SK-N-SH treated with all-trans-retinoic acid at 6 μM for 48 hours (cell line): ENCODE results near the gene UBL4B.

Experiments
- ATAC-seq: fragments of 200-7000 bp; cut with Tn5 transposase; 3 replicates; pipeline ENCODE4 v1.9.1; 2020; ENCODE audit warnings: mild to moderate bottlenecking, moderate library complexity
- ARNTL ChIP-seq: fragments of 450-650 bp; formaldehyde crosslinking; IDR thresholded peaks from 2 replicates; pipeline ENCODE4 v1.5.0; 2020; ENCODE audit warnings: low read depth, mild to moderate bottlenecking, moderate library complexity, borderline replicate concordance
- BACH2 ChIP-seq: fragments of 250-450 bp; sonication (Bioruptor Pico); IDR thresholded peaks from 2 replicates; pipeline ENCODE4 v1.9.0; 2021; ENCODE audit warnings: mild to moderate bottlenecking, borderline replicate concordance
- CSDC2 ChIP-seq: fragments of 250-450 bp; sonication (Bioruptor Pico); IDR thresholded peaks from 2 replicates; pipeline ENCODE4 v1.5.0; 2020; ENCODE audit warnings: mild to moderate bottlenecking, moderate library complexity
- CSRNP3 ChIP-seq: fragments of 250-450 bp; sonication (Bioruptor Pico); IDR thresholded peaks from 2 replicates; pipeline ENCODE4 v1.5.1; 2021; ENCODE audit warnings: mild to moderate bottlenecking, moderate library complexity
- ESRRG ChIP-seq: fragments of 250-450 bp; sonication (Bioruptor Pico); IDR thresholded peaks from 2 replicates; pipeline ENCODE4 v1.6.1; 2021; ENCODE audit warnings: mild to moderate bottlenecking
- GLIS3 ChIP-seq: fragments of 250-450 bp; sonication (Bioruptor Pico); IDR thresholded peaks from 2 replicates; pipeline ENCODE4 v1.5.0; 2020; ENCODE audit warnings: mild to moderate bottlenecking, moderate library complexity
- OSR1 ChIP-seq: fragments of 250-450 bp; sonication (Bioruptor Pico); IDR thresholded peaks from 2 replicates; pipeline ENCODE4 v1.8.0; 2022; ENCODE audit warnings: moderate library complexity, mild to moderate bottlenecking, inconsistent platforms
- PATZ1 ChIP-seq: fragments of 250-450 bp; sonication (Bioruptor Pico); IDR thresholded peaks from 2 replicates; pipeline ENCODE4 v1.8.0; 2020; ENCODE audit warnings: mild to moderate bottlenecking, moderate library complexity, borderline replicate concordance
- PPARA ChIP-seq: fragments of 250-450 bp; sonication (Bioruptor Pico); IDR thresholded peaks from 2 replicates; pipeline ENCODE4 v1.5.0; 2020; ENCODE audit warnings: mild to moderate bottlenecking, borderline replicate concordance
- RARB ChIP-seq: fragments of 250-450 bp; sonication (Bioruptor Pico); IDR thresholded peaks from 2 replicates; pipeline ENCODE4 v1.8.0; 2021; ENCODE audit warnings: mild to moderate bottlenecking, moderate library complexity
- SNAI2 ChIP-seq: fragments of 250-450 bp; sonication (Bioruptor Pico); IDR thresholded peaks from 2 replicates; pipeline ENCODE4 v1.5.0; 2020; ENCODE audit warnings: mild to moderate bottlenecking, moderate library complexity
- TCF4 ChIP-seq: fragments of 250-450 bp; sonication (Bioruptor Pico); IDR thresholded peaks from 2 replicates; pipeline ENCODE4 v1.8.0; 2021; ENCODE audit warnings: mild to moderate bottlenecking, moderate library complexity, borderline replicate concordance
- TOX ChIP-seq: fragments of 250-450 bp; sonication (Bioruptor Pico); IDR thresholded peaks from 2 replicates; pipeline ENCODE4 v1.8.0; 2021; ENCODE audit warnings: mild to moderate bottlenecking, moderate library complexity, borderline replicate concordance
- ZC3H10 ChIP-seq: fragments of 250-450 bp; sonication (Bioruptor Pico); IDR thresholded peaks from 2 replicates; pipeline ENCODE4 v1.5.1; 2021; ENCODE audit warnings: mild to moderate bottlenecking, moderate library complexity
- ZFP3 ChIP-seq: fragments of 250-450 bp; sonication (Bioruptor Pico); IDR thresholded peaks from 2 replicates; pipeline ENCODE4 v1.5.0; 2020; ENCODE audit warnings: mild to moderate bottlenecking, moderate library complexity
- ZFP30 ChIP-seq: fragments of 450-650 bp; formaldehyde crosslinking; IDR thresholded peaks from 2 replicates; pipeline ENCODE4 v1.5.0; 2022; ENCODE audit warnings: mild to moderate bottlenecking, moderate library complexity
- ZNF565 ChIP-seq: fragments of 450-650 bp; formaldehyde crosslinking; conservative IDR thresholded peaks from 2 replicates; pipeline ENCODE4 v1.5.0; 2020; ENCODE audit warnings: low read depth, mild to moderate bottlenecking, moderate library complexity
- ZNF70 ChIP-seq: fragments of 450-650 bp; formaldehyde crosslinking; IDR thresholded peaks from 2 replicates; pipeline ENCODE4 v1.5.0; 2020; ENCODE audit warnings: mild to moderate bottlenecking, moderate library complexity
- ZNF8 ChIP-seq: fragments of 450-650 bp; formaldehyde crosslinking; IDR thresholded peaks from 2 replicates; pipeline ENCODE4 v1.5.0; 2020; ENCODE audit warnings: mild to moderate bottlenecking, moderate library complexity
- TF ChIP-seq, protein P1 (sequence below): fragments of 250-450 bp; sonication (Bioruptor Pico); IDR thresholded peaks from 2 replicates; pipeline ENCODE4 v1.8.0; 2021; ENCODE audit warnings: low read depth, mild to moderate bottlenecking, moderate library complexity, borderline replicate concordance
- TF ChIP-seq, protein P2 (sequence below): fragments of 250-450 bp; sonication (Bioruptor Pico); IDR thresholded peaks from 2 replicates; pipeline ENCODE4 v1.5.0; 2020; ENCODE audit warnings: mild to moderate bottlenecking, moderate library complexity
- TF ChIP-seq, protein P3 (sequence below): fragments of 250-450 bp; sonication (Bioruptor Pico); IDR thresholded peaks from 2 replicates; pipeline ENCODE4 v1.5.1; 2020; ENCODE audit warnings: low read depth, mild to moderate bottlenecking, moderate library complexity

The UBL4B gene

GRCh38 chr1:110068646-110069403, 43.4 kb upstream of the UBL4B start:
- ATAC-seq = no peak; the same call in 2 of the 3 replicates
- no peak for TF ChIP-seq ARNTL (CRISPR knock-in tag)
- TF ChIP-seq BACH2 (CRISPR knock-in tag) = no peak
- TF ChIP-seq PATZ1 (CRISPR knock-in tag) = no peak
- TF ChIP-seq TOX (CRISPR knock-in tag) = no peak
- no peak for TF ChIP-seq SNAI2
- no peak for TF ChIP-seq GLIS3
- no peak for TF ChIP-seq ZNF8
- TF ChIP-seq ZNF70 (CRISPR knock-in tag) = no peak
- no peak for TF ChIP-seq ESRRG
- TF ChIP-seq RARB (CRISPR knock-in tag) = no peak
- no peak for TF ChIP-seq ZFP3 (CRISPR knock-in tag)
- TF ChIP-seq TCF4 = no peak
- TF ChIP-seq CSDC2 (CRISPR knock-in tag) = no peak
- TF ChIP-seq, protein P1, sequence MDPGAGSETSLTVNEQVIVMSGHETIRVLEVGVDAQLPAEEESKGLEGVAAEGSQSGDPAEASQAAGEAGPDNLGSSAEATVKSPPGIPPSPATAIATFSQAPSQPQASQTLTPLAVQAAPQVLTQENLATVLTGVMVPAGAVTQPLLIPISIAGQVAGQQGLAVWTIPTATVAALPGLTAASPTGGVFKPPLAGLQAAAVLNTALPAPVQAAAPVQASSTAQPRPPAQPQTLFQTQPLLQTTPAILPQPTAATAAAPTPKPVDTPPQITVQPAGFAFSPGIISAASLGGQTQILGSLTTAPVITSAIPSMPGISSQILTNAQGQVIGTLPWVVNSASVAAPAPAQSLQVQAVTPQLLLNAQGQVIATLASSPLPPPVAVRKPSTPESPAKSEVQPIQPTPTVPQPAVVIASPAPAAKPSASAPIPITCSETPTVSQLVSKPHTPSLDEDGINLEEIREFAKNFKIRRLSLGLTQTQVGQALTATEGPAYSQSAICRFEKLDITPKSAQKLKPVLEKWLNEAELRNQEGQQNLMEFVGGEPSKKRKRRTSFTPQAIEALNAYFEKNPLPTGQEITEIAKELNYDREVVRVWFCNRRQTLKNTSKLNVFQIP = no peak
- no peak for TF ChIP-seq CSRNP3
- no peak for TF ChIP-seq OSR1 (CRISPR knock-in tag)
- TF ChIP-seq ZNF565 (CRISPR knock-in tag) = no peak
- TF ChIP-seq, protein P2, sequence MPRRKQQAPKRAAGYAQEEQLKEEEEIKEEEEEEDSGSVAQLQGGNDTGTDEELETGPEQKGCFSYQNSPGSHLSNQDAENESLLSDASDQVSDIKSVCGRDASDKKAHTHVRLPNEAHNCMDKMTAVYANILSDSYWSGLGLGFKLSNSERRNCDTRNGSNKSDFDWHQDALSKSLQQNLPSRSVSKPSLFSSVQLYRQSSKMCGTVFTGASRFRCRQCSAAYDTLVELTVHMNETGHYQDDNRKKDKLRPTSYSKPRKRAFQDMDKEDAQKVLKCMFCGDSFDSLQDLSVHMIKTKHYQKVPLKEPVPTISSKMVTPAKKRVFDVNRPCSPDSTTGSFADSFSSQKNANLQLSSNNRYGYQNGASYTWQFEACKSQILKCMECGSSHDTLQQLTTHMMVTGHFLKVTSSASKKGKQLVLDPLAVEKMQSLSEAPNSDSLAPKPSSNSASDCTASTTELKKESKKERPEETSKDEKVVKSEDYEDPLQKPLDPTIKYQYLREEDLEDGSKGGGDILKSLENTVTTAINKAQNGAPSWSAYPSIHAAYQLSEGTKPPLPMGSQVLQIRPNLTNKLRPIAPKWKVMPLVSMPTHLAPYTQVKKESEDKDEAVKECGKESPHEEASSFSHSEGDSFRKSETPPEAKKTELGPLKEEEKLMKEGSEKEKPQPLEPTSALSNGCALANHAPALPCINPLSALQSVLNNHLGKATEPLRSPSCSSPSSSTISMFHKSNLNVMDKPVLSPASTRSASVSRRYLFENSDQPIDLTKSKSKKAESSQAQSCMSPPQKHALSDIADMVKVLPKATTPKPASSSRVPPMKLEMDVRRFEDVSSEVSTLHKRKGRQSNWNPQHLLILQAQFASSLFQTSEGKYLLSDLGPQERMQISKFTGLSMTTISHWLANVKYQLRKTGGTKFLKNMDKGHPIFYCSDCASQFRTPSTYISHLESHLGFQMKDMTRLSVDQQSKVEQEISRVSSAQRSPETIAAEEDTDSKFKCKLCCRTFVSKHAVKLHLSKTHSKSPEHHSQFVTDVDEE (CRISPR knock-in tag) = no peak
- TF ChIP-seq ZFP30 (CRISPR knock-in tag) = no peak

DNA sequence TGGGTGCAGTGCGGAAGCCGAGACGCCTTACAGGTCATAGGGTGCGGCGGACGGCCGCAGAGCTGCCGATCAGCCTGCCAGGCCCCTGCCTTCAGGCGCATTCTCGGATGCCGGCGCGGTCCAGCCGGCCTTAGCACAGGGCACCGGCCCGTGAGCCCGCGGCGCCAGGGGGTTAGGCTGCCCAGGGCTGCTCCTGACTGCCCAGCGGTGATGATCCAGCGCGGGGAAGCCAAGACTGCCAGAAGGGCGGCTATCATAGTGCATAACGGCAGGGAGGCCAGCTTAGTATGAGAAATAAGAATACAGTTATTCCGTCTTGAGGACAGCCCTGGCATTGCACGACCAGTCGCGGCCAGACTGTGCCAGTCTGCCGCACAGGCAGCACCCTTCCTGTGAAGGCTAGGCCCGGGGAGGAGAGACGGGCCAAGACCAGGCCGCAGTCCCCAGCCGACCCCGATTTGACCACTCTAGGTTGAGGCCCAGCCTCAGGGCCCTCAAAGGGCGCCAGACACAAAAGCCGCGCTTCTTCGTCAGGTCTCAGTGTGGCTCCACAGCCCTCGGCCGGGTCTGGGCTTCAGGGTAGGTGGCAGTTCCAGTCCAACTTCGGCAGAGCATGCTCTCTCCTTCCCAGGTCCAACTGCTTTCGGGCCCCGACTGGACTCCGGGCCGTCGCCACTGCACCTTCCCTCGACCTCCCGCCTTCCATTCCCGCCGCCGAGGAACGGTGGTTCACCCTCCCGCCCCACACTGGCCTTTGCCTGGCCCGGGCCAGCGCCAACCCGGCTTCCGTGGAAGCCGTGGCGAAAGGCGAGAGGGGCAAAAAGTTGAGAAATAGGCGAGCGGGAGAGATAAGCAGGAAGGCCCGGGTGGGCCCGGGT, 42.6 kb upstream of the UBL4B start:
- no peak for ATAC-seq
- no peak for TF ChIP-seq ZC3H10 (CRISPR knock-in tag)
- TF ChIP-seq BACH2 (CRISPR knock-in tag) = no peak
- TF ChIP-seq CSDC2 (CRISPR knock-in tag) = no peak
- TF ChIP-seq TOX (CRISPR knock-in tag) = no peak
- TF ChIP-seq, protein P3, sequence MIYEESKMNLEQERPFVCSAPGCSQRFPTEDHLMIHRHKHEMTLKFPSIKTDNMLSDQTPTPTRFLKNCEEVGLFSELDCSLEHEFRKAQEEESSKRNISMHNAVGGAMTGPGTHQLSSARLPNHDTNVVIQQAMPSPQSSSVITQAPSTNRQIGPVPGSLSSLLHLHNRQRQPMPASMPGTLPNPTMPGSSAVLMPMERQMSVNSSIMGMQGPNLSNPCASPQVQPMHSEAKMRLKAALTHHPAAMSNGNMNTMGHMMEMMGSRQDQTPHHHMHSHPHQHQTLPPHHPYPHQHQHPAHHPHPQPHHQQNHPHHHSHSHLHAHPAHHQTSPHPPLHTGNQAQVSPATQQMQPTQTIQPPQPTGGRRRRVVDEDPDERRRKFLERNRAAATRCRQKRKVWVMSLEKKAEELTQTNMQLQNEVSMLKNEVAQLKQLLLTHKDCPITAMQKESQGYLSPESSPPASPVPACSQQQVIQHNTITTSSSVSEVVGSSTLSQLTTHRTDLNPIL (CRISPR knock-in tag) = no peak
- TF ChIP-seq PPARA (CRISPR knock-in tag) = no peak
- no peak for TF ChIP-seq CSRNP3
- no peak for TF ChIP-seq ZFP30 (CRISPR knock-in tag)
- no peak for TF ChIP-seq SNAI2
- no peak for TF ChIP-seq GLIS3
- TF ChIP-seq ZFP3 (CRISPR knock-in tag) = no peak
- TF ChIP-seq ARNTL (CRISPR knock-in tag) = no peak
